GM23338 (cell line): Measurements from ENCODE around the gene NEURL3.

Source experiments
- CREB1 ChIP-seq: fragments of 250-450 bp; sonication (Bioruptor Pico); IDR thresholded peaks from 2 replicates; pipeline ENCODE4 v1.5.0; 2020; ENCODE audit warnings: low read depth, mild to moderate bottlenecking, moderate library complexity
- CTCF ChIP-seq, 2 experiments: fragments of 200-600 bp in 1 of 2; sonication (generic) in 1 of 2; conservative IDR thresholded peaks; 2 replicates each; pipeline versions ENCODE4 v1.5.1 to v1.6.1; 2016 to 2017; ENCODE audit warnings: antibody characterized with exemption in 2 of 2, low read depth in 2 of 2, mild to moderate bottlenecking in 2 of 2, moderate library complexity in 1 of 2
- EZH2 ChIP-seq: fragments of 200-600 bp; sonication (generic); IDR thresholded peaks from one replicate; pipeline ENCODE4 v1.8.0; 2017; ENCODE audit warnings: antibody characterized with exemption, mild to moderate bottlenecking, low read depth; ENCODE audit not compliant: unreplicated experiment
- EZH2phosphoT487 ChIP-seq: fragments of 200-600 bp; sonication (generic); IDR thresholded peaks from one replicate; pipeline ENCODE4 v1.8.1; 2018; ENCODE audit warnings: antibody characterized with exemption; ENCODE audit not compliant: unreplicated experiment
- NANOG ChIP-seq: IDR thresholded peaks from 2 replicates; pipeline ENCODE4 v1.6.1; 2016; ENCODE audit warnings: antibody characterized with exemption, borderline replicate concordance
- POLR2AphosphoS5 ChIP-seq: IDR thresholded peaks from 2 replicates; pipeline ENCODE4 v1.6.1; 2016; ENCODE audit warnings: antibody characterized with exemption, low read depth
- STAT1 ChIP-seq: IDR thresholded peaks from one replicate; pipeline ENCODE4 v1.6.1; 2016; ENCODE audit warnings: antibody characterized with exemption; ENCODE audit not compliant: unreplicated experiment
- ZNF114 ChIP-seq: fragments of 250-450 bp; sonication (Bioruptor Pico); IDR thresholded peaks from 2 replicates; pipeline ENCODE4 v1.5.0; 2020; ENCODE audit warnings: mild to moderate bottlenecking, moderate library complexity
- ZNF331 ChIP-seq: fragments of 250-450 bp; sonication (Bioruptor Pico); IDR thresholded peaks from 2 replicates; pipeline ENCODE4 v1.5.0; 2020; ENCODE audit warnings: low read depth, mild to moderate bottlenecking, moderate library complexity
- TF ChIP-seq, protein P1 (sequence below): IDR thresholded peaks from one replicate; pipeline ENCODE4 v1.6.1; 2018; ENCODE audit warnings: antibody characterized with exemption; ENCODE audit not compliant: unreplicated experiment

DNA sequence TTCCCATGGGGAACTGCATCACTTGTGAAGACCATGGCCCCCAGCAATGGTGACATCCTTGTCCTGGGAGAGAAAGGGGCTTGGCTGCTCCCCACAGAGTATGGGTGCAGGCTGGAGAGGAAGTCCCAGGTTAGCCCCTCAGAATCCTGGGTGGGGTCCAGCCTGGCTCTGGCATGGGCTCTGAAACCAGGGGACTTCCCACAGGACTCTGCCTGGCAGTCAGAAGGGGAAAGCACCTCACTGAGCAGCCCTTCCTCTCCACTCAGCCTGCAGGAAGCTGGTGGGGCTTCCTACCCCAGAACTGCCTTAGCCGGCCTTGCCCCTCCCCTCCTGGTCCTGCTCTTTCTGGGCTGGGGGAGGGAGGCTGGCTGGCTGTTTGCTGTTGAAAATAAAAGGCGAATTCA lies 3.7 kb downstream of the NEURL3 start:
- no peak for TF ChIP-seq CTCF (conservative IDR thresholded peaks at IDR 0.05; ENCODE audit: low read depth in 2 of 2)
- no peak for TF ChIP-seq ZNF114 (CRISPR knock-in tag)
- no peak for TF ChIP-seq ZNF331 (CRISPR knock-in tag)
- TF ChIP-seq CREB1 (CRISPR knock-in tag): no peak
- no peak for TF ChIP-seq POLR2AphosphoS5
- TF ChIP-seq, protein P1, sequence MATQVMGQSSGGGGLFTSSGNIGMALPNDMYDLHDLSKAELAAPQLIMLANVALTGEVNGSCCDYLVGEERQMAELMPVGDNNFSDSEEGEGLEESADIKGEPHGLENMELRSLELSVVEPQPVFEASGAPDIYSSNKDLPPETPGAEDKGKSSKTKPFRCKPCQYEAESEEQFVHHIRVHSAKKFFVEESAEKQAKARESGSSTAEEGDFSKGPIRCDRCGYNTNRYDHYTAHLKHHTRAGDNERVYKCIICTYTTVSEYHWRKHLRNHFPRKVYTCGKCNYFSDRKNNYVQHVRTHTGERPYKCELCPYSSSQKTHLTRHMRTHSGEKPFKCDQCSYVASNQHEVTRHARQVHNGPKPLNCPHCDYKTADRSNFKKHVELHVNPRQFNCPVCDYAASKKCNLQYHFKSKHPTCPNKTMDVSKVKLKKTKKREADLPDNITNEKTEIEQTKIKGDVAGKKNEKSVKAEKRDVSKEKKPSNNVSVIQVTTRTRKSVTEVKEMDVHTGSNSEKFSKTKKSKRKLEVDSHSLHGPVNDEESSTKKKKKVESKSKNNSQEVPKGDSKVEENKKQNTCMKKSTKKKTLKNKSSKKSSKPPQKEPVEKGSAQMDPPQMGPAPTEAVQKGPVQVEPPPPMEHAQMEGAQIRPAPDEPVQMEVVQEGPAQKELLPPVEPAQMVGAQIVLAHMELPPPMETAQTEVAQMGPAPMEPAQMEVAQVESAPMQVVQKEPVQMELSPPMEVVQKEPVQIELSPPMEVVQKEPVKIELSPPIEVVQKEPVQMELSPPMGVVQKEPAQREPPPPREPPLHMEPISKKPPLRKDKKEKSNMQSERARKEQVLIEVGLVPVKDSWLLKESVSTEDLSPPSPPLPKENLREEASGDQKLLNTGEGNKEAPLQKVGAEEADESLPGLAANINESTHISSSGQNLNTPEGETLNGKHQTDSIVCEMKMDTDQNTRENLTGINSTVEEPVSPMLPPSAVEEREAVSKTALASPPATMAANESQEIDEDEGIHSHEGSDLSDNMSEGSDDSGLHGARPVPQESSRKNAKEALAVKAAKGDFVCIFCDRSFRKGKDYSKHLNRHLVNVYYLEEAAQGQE: no peak
- no peak for TF ChIP-seq NANOG
- no peak for TF ChIP-seq STAT1
- no peak for TF ChIP-seq EZH2phosphoT487
- TF ChIP-seq EZH2: no peak
